HG03575 (cell line): ENCODE measurements around the gene ANKRD18B.
"Not testable (repeated sequence)": the region's sequence is repeated elsewhere in the genome, so short reads cannot be mapped to it uniquely, and the experiment has no call there.

Experiments used
- ATAC-seq: cut with Tn5 transposase; IDR thresholded peaks from one replicate; pipeline ENCODE4 v1.9.1; 2021; ENCODE audit not compliant: unreplicated experiment, insufficient number of reproducible peaks, low FRiP score; ENCODE audit errors: extremely low read depth

The ANKRD18B gene

DNA sequence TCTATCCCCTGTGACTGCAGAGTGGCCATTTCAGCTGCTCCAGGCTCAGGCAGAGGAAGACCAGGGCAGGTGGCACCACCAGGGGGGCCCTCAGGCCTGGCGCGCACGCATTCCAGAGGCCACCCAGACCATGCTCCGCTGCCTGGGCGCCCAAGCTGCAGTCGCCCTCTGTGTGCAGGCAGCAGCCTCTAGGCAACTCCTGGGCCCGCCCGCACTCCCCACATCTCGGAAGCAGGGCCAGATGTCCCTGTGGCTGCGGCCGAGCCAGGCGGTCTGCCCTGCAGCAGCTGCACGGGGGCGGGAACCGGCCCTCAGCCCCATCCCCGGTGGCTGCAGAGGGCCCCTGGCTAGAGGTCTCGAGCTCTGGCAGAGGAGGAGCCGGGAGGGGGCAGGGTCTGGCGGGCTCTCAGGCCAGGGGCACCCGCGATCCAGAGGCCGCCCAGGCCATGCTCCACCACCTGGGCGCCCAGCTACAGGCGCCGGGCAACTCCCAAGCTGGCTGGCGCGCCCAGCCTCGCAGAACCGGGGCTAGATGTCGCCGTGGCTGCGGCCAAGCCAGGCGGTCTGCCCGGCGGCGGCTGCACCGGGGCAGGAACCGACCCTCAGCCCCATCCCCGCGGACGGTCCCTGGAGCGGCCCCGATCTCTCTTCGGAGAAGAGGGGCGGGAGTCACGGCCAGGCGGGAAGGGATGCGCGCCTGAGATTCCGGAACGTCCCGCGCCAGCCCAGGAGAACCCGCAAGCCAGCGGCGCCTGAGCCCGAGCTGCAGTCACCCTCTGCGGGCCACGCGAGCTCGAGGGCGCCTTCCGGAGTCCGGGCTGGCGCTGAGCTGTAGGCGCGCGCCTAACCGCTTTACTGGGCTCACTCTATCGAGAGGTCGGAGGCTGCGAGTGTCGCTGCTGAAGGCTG lies at the start of gene ANKRD18B:
Gene ANKRD18B, plus strand, starts transcription at position 855 of the 909 bp plus-strand sequence. CDS start 239 bp downstream, outside the sequence.
- ATAC-seq: not testable (repeated sequence)

DNA sequence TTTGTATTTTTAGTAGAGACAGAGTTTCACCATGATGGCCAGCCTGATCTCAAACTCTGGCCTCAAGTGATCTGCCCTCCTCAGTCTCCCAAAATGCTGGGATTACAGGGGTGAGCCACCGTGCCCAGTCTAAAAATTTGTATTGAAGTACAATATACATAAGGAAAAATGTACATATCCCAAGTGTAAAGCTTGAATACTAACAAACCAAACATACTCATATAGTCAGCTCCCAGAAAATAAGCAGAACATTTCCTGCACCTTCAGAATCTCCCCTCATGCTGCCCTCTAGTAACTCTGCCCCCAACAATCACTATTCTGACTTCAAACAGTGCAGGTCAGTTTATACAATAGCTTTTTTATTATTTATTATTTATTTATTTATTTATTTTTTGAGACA lies 48.7 kb upstream of the ANKRD18B start:
- ATAC-seq: no peak

- ATAC-seq: no peak
These were observed 47.5 kb upstream of the ANKRD18B start for GRCh38 chr9:33476503-33476902.

DNA sequence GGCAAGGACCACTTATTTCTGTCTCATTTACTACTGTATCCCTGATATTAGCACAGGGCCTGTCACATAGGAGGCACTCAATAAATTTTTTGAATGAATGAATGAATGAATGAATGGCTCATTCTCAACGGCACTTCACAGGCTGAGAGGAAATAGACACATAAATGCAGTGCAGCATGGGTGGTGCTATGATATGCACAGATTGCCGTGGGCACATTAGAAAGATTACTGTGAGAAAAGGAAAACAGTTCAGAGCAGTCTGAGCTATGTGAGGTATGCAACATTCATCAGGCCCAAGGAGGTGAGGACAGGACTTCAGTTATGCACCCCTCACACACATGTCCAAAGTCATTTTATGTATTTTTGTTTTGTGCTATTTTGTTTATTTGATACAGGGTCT lies 43.9 kb upstream of the ANKRD18B start:
- ATAC-seq: no peak

DNA sequence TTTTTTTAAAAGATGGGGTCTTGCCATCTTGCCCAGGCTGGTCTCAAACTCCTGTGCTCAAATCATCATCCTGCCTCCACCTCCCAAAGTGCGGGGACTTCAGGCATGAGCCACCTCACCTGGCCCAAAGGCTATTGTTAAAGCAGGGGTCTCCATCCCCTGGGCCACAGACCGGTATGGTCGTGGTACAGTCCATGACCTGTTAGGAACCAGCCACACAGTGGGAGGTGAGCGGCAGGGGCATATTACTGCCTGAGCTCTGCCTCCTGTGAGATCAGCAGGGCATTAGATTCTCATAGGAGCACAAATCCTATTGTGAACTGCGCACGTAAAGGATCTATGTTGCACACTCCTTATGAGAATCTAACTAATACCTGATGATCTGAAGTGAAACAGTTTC lies 43.1 kb upstream of the ANKRD18B start:
- no peak for ATAC-seq

DNA sequence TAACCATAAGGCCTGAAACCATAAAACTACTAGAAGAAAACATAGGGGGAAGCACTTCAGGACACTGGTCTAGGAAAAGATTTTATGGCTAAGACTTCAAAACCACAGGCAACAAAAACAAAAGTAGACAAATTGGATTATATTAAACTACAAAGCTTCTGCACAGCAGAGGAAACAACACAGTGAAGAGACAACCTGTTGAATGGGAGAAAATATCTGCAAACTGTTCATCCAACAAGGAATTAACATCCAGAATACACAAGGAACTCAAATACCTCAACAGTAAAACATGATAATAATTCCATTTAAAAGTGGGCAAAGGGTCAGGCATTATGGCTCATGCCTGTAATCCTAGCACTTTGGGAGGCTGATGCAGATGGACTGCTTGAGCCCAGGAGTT lies 38.7 kb upstream of the ANKRD18B start:
- not testable (repeated sequence) for ATAC-seq

GRCh38 chr9:33489066-33489465 lies 35.0 kb upstream of the ANKRD18B start:
- no peak for ATAC-seq

DNA sequence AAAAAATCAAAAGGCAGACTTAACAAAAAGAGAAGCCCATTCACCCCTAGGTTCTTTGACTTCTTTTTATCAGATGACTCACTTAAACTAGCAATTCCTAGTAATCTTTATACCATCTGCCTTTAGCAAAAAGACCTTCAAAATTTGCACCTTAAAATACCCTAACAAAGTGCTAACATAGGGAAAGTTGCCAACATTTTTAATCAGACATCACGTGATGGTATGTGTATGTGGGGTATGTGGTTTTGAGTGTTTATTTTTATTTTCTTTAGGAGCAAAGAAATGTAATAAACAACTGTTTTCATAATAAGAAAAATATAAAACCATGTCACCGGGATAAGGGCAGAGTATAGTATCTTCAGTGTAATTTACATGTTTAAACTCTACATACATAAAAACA lies 30.2 kb upstream of the ANKRD18B start:
- ATAC-seq: not testable (repeated sequence)

GRCh38 chr9:33498387-33498786 lies 25.7 kb upstream of the ANKRD18B start:
- no peak for ATAC-seq

GRCh38 chr9:33506626-33507370 lies 17.3 kb upstream of the ANKRD18B start:
- ATAC-seq: no peak

DNA sequence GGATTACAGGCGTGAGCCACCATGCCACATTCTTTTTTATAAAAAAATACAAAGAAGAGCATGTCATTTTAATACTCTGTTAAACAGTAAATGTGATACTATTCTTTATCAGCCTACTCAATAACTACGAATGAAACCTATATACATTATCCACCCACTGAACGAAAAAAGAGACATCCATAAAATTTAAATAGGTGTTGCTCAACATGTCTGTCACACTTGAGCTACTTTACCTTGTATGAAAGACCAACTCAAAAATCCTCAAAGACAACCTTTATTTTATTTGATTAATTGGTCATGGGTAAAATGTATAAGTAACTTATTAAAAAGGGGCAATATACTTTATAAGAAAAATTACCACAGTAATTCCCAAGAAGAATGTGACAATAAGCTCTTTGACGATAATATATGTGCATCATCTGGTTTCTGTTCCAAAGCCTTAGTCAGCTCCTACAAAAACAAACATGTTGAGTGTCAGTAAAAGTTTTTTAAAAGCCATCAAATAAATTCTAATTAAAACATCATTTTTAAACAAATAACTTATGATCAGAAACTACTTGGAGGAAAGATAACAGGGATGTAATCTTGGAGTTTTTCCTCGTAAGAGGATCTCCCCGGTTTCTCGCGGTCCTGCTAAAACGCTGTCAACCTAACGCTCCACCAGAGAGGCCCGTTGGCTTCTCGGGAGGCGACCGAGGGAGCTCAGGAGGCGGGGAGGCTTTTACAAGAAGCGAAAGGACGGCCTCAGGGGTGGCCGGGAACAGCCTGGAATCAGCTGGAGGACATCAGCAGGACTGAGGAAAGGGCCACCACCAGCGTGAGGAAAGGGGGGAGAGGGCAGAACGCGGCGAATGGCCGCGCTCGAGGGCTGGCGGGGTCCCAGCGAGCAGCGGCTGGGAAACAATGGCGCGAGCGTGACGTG lies 13.5 kb upstream of the ANKRD18B start:
- no peak for ATAC-seq

GRCh38 chr9:33511184-33511517 lies 12.9 kb upstream of the ANKRD18B start:
- ATAC-seq: not testable (repeated sequence)

DNA sequence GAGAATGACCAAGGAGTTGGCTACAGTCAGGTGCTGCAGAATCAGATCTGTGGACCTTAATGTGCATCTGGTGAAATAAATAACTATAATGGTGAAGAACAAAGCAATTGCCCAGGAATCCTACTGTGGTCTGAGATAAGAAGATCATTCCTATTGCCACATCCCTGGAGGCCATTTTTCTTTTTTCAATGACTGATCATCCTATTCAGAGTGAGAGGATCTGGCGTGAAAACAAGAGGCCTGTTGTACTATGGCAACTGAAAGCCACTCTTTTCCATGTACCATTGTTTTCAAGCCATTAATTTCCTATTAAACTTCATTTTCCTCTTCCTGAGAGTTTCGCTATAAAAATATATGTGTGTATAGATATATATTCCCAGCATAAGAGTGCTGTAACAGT lies 11.5 kb upstream of the ANKRD18B start:
- ATAC-seq: not testable (repeated sequence)

DNA sequence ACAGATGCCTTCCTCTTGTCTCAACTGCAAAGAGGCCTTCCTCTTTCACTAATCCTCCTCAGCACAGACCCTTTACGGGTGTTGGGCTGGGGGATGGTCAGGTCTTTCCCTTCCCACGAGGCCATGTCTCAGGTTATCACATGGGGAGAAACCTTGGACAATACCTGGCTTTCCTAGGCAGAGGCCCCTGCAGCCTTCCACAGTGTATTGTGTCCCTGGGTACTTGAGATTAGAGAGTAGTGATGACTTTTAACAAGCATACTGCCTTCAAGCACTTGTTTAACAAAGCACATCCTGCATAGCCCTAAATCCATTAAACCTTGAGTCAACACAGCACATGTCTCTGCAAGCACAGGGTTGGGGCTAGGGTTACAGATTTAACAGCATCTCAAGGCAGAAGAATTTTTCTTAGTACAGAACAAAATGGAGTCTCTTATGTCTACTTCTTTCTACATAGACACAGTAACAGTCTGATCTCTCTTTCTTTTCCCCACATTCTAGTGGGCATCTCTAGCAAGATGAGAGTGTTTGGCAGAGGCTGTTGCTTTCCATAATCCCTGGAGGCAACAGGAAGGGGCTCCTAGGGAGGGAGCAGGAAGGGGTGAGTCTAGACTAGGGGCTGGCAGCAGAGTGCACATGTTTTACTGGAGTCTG lies 8.6 kb upstream of the ANKRD18B start:
- ATAC-seq: not testable (repeated sequence)

GRCh38 chr9:33516397-33516796 lies 7.7 kb upstream of the ANKRD18B start:
- not testable (repeated sequence) for ATAC-seq

- ATAC-seq: no peak
These were observed 6.7 kb upstream of the ANKRD18B start for GRCh38 chr9:33517373-33517772.

GRCh38 chr9:33517934-33518577 lies 6.0 kb upstream of the ANKRD18B start:
- ATAC-seq: not testable (repeated sequence)

- ATAC-seq: not testable (repeated sequence)
These were observed 2.2 kb upstream of the ANKRD18B start for GRCh38 chr9:33521861-33522260.
